NCI-H1092 (cell line): Measurements from ENCODE around the gene PRKCQ.

Source experiments
- DNase-seq: peaks from one replicate; lab custom pipeline; 2025; lab: John Stamatoyannopoulos, UW

PRKCQ gene

DNA sequence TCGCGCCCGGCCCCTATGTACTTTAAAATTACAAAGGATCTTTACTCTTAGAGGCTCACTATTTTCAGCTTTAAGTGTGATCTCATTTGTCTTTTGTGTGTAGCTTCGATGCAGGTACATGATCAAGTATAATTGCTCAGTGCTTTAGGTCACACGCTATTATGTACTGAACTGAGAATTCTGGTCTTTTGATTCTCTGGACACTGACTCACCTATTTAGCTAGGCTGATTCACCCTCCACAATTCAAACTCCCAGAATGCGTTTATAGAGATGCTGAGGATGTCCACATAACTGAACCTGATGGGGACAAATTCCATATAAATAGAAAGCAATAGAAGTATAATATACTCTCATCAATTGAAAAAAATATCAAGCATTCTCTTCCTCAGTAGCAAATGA is 57.8 kb downstream of the PRKCQ start:
- no peak for DNase-seq

DNA sequence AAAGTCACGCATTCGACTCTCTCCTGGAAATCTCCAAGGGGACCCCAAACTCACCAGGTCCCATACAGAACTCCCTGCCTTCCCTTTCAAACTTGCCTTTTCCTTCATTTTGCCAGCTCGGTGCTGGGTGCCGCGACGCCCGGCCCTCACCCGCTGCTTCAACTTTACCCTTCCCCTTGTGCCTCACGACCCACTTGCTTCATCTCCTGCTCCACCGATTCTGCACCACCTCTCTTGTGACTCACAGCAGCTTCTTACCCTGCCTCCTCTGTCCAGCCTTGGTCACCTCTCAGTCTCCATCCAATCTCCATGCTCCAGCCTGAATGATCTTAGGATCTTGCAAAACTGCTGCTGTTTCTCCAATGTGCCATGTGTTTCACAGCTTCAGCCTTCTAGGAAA is 59.9 kb downstream of the PRKCQ start:
- DNase-seq: no peak

DNA sequence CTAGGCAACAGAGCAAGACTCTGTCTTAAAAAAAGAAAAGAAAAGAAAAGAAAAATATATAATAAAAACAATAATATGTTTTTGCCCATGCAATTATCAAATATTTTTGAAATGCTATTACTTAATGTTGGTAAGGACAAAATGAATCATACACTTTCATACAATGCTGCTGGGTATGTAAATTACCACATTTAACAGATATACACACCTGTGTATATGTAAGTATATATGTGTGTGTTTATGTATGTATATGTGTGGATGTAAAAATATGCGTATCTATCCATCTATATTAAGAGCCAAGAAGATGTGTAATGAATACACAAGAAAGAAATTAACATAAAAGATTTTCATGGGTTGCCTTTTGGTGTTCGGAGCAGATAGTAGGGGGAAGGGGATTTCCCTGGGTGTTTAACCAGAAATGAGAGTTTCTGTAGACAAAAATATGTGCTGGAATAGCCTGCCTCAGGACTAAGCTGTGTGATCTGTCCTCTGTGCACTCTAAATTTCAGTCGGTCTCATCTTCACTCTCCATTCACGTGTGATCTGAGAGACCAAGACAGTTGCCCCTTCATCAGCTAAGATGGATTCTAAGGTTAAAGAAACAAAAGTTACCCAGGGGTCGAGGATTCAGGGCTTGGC is 61.2 kb downstream of the PRKCQ start:
- DNase-seq: no peak

DNA sequence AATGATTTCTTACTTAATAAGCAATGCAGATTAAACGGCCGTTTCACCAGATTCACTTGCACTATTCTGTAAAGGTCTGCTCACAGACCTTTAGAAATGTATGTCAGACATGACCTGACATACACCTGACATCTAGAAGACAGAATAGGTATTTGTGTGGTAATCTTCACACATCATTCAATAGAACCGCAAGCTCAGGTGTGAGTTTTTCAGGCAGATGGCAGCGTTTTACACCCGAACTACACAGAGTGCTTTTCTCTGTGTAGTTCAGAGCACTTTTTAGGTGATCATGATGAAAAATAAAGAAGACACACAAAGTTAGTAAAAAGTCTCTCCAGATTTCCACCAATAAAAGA is 63.2 kb downstream of the PRKCQ start:
- DNase-seq: no peak

DNA sequence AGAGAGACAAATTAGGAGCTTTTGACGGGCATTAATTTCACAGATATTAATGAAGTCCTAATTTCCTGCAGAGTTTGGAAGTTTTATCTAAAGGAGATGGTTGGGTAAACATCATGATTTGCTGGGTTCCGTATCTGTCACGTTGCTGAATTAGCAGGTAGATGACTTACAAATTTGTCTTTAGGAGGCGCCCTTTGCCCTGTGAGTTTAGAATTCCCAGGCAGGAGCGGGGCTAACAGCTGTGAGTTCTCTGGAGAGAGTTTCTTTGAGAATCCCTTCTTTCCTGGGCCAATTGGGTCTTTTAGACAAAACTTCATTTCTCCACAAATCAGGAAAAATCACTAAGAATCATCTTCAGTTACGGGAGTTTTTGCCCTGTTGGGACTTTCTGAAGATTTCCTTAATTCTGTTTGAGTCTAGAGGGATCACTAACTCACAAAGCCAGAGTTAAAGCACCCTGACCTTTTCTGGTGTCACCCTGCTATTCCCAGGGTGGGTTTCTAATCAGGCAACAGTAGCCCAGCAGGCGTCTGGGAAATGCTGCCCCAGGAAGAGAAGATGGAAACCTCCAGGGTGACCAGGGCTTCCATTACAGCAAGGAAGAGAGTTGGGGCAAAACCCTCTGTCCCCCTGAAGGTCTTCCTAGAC is 63.7 kb downstream of the PRKCQ start:
- no peak for DNase-seq

DNA sequence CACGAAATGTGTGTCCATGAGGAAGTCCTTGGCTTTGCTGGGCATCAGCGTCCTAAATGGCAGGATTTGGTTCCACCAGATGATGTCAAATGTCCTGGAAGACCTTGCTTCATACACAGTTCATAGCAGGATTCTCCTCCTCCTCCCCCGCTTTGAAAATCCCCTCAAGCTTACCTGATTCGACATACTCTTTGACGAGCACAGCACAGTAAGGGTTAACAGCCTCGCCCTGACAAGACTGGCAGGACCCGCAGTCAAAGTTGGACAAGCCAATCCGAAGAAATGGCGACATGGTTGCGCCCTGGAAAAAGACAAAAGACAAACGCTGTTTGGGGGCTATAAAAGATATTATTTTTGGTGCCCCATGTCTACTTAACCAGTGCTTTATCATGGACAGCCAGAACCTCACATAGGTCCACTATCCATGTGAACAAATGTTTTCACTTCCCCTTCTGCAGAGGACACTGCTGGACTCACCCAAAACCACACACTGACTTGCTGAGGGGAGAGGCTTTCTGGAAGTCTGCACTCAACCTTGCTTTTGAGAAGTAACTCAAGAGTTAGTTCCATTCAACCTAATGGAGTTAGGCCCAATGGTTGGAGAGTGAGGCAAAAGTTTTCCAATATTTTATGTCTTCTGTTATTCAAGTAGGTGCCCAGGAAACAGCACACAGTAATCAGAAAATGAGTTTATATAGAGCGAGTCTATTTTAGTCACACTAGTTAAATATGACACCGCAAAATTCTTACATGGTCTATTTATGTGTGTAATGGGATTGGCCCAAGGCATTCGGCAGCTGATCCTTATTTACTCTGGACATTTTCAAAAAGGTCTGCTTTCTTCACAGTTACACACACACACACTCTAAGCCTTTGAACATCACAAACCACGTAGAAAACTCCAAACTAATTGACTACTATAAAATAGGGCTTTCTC is 65.0 kb downstream of the PRKCQ start:
- DNase-seq: no peak

DNA sequence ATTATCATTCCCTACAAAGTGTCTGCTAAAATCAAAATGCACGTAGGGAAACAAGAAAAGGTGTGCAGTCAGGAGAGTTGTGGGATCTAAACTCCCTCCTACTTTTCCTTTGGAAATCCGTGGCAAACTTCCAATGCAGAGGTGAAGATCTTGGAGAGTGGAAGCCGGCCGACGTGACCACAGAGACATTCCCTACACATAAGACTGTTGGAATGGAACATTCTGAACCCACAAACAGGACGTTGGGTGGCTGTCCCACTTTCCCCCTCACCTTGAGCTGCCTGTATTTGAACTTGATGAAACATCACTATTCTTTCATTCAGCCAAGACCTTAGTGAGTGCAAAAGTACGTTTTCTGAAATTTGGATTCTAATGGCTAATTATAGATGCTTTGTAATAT is 65.9 kb downstream of the PRKCQ start:
- no peak for DNase-seq

DNA sequence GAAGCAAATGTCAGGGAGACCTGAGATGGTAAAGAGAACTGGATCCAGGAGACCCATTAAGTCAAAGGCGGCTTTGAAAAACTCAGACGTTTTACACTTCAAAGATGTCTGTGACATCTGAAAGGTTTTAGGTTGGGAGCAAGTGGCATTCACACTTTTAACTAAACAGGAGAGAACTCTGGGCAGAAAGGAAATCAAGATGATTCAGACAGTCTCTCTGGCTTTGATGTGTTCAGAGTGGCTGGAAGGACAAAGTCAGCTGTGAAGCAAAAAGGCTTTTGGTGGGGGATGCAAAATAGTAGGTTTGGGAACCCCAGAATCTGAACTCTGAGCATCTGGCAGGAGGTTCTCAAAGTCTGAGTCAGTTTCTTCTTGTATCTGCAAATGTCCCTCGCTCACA is 66.6 kb downstream of the PRKCQ start:
- no peak for DNase-seq

DNA sequence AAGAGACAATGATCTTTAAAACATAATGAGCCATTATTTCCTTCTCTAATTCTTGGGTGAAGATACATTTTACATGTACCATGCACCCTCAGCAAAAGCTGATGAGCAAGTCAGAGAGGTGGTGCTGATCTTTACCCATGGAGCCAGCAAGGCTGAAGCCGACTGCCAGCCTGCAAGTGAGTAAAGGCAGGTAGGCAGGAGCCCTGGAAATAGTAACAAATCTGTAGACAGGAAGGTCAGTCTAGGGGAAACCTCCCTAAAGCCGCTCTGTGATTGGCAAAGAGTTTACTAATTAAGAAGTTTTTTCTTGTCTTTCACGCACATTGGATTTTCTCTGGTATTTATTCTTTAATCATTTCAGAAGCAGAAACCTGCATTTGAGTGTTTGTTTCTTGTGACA is 67.9 kb downstream of the PRKCQ start:
- no peak for DNase-seq

DNA sequence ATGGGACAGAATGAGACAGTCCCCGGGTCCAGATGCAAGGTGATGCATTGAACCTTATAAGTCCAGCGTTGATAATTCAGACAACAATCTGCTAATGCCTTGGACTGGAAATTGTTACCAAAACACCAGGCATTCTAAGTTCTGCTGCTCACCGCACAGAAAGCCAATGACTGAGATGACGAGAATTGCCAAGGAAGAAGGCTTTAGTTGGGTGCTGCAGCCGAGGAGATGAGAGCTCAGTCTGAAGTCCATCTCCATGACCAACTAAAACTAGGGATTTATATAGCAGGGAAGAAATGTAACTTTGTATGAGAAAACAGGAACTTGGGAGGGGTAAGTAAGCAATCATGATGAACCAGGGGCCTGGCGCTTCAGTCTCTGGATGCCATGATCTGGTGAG is 68.7 kb downstream of the PRKCQ start:
- DNase-seq: no peak

DNA sequence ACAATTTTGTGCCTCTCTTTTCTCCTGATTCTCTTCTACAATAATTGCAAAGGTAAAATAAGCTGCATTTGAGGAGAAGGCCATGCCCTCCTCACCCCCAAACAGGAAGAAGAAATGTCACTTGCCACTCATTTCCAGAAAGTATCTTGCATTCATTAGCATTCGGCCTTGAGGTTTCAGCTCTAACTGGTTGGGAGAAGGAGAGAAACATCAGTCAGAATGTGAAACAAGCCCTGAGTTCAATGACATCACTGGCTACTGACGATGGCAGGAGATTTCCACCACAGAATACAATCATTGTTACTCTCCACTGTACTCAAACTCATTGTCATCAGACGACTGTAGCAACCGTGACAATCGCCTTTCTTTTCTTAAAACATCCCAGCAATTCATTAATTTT is 72.8 kb downstream of the PRKCQ start:
- DNase-seq: no peak

DNA sequence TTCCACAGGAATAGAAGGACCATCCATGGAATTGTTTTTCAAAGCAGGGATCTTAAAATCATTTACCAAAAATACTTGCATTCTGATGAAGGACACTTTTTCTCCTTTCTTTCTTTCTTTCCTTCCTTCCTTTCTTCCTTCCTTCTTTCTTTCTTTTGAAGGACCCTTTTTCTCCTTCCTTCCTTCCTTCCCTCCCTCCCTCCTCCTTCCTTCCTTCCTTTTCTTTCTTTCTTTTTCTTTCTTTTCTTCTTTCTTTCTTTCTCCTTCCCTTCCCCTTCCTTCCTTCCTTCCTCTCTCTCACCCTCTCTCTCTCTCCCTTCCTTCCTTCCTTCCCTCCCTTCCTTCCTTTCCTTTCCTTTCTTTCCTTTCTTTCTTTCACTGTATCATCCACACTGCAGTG is 74.8 kb downstream of the PRKCQ start:
- no peak for DNase-seq

DNA sequence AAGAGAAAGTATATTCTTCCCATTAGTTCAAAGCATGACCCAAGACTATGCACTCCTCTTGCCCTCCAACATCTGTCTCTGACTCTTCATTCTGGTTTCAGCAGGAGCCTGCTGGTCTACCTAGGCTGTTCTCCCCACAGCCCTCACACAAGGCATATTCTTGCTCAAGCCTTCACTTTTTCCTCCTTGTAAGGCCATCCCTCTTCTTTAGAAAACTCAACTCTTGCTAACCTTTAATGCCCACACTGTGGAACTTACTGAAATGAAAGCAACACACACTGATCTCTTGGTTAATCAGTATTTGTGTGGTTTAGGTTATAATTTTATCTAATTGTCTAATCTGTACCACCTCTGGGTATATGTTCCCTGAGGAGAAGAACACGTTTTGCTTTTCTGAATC is 75.8 kb downstream of the PRKCQ start:
- DNase-seq: no peak

DNA sequence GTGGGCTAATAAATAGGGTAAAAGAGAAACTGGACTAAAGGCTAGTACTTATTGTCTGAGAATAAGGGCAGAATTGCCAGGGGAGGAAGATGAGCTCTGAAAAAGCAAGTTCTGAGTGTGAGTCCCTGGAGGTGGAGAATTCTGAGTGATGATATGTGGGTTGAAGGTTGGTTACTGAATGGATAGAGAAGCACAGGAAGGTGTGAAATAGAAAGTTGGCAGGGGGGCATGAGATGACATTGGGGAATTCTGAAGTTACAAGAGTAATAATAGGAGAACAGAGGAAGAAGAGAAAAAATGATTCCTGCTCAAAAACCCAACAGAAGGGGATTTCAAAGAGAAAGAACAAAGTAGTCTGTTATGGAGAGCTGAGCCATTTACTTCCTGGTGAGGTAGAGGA is 76.9 kb downstream of the PRKCQ start:
- no peak for DNase-seq

DNA sequence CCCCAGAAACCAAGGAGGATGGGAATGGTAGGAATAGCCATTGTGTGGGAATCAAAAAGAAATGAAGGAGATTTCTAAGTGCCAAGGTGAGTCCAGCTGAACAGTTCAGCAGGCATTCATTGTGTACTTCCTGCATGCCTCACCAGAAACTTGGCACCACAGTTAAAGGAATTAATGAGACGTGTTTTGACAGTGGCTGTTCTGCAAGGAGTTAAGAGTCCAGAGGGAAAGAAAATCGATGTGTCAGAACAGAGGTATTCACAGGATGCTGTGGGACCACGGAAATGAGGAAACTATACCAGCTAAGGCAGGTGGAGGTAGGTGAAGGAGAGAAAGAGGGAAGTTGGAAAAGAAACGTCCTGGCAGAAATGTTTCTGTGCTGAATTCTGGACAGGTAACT is 78.1 kb downstream of the PRKCQ start:
- DNase-seq: no peak

DNA sequence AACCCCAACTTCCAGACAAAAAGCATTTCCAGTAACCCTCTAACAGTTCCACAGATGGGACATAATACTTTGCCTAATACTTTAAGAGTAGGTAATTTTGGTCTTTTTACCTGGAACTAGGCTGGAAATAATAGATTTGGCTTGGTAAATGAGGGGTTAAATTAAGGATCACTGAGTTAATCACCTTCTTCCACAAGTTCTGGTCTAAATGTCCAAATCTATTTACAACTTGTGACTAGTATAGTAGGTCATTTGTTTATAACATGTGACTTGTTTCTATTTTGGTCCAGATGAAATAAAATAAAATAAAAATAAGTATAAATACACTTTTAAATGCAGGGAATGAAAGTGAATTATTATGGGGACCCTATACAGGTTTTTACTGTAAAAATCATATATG is 80.1 kb downstream of the PRKCQ start:
- DNase-seq: no peak

DNA sequence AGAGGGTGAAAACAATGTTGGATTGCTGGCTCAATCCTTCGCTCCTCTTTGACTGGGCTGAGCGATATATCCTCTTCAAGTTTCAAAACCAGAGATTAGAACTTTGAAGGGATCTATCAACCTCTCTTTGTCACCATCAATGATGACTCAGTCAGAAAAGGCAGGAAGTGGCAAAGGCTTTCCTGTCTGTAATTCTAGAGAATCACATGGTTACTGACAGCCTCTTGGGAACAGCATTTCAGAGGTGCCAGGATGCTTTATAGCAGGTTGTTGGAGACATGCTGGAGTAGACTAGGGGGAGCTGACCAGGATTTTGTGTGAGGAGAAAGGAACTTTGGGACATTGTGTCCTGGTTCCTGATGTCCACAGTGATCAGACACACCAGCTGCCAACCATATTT is 81.3 kb downstream of the PRKCQ start:
- no peak for DNase-seq

DNA sequence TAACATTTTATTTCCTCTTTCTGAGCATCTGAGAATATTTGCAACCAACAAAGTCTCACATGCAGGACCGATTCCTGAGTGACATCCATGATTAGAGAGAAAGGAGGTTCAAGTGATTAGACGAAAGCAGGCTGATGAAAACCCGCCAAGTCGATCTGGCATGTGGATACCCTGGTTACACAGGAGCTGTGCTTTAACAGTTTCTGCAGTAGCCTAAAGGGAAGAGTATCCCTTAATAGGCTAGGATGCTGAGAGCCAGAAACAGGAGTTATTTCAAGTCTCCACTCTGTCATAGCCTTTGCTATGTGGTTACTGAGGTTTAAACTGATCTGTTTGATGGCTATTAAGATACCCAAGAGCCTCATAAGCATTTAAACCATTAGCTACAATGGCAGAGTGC is 82.5 kb downstream of the PRKCQ start:
- DNase-seq: no peak

DNA sequence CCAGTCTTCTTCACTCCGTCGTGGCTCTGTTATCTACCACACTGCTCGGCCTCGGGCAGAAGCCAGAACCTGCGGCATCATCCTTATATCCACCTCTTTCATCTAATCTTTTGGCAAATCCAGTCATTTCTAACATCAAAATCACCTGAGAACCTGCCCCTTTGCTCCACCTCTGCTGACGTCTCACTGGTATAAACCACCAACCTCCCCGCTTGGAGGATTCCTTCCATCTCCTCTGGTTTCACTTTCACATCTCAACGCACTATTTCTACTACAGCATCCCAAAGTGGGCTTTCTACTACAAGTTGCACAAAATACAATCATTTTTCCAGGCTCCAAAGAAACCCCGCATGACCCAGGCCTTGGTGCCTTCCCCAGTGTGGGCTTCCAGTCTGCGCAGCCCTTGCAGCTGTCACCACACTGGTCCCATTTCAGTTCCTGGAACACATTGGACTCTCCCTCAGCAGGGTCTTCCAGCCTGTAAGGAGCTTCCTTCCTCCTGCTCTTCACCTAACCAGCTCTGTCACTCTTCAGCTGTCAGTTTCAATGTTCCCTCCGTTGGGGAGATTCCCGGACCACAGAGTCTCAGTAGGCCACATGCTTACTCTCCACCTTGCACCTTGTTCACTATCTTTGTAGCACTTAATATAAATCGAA is 85.0 kb downstream of the PRKCQ start:
- no peak for DNase-seq

DNA sequence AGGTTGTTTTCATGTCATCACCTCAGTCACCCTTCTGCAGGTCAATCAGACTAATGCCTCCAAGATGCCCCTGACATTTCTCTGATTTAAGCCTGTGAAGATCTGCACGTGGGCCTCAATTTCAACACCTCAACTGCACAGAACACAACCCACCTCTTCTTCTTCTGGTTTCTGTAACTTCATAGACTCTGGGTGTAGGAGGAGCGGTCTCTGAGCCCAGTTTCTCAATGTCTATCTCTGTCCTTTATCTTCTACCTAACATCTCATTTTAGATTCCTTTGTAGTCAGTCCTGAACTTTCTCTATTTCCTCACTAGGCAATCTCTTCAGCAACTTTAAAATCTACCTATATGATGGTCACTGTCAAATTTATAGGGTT is 85.6 kb downstream of the PRKCQ start:
- DNase-seq: no peak

DNA sequence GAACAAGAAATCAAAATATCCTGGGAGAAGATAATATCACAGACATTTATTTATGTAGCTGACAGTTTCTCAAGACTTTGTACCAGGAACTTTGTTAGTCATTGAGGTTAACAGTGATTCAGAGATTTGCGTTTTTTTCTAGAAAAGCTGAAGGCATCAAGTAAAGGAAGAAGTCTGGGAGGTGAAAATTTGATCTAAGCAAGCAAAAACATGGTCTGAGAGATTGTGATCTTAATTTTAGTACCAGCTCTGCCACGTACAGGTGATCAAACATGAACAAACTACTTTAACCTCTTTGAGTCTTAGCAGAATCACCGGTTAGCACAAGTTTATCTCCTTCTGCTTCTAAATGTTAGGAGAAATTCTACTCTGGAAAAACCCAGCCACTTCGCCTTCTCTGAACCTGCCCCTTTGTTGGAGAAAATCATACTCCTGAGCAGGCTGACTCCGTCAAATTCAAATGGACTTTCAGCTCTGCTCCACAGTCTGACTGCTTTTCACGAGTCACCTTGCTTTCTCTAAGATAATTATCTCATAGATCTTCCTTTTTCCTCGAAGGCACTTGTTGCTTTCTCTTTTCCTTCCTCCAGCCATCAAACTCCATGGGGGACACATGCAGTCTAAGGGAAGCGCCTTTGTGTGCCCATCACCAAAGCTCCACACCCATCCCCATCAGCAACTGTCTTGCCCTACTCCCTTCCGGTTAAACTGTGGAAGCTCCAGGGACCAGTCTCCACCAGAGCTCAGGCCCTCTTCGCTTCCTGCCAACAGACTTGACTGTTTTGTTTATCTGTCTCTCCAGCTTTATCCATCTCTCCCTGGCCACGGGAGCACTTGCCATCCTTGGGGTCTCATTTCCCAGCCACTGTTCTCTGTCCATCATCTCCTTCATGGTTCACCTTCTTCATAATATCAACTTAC is 86.3 kb downstream of the PRKCQ start:
- DNase-seq: no peak

DNA sequence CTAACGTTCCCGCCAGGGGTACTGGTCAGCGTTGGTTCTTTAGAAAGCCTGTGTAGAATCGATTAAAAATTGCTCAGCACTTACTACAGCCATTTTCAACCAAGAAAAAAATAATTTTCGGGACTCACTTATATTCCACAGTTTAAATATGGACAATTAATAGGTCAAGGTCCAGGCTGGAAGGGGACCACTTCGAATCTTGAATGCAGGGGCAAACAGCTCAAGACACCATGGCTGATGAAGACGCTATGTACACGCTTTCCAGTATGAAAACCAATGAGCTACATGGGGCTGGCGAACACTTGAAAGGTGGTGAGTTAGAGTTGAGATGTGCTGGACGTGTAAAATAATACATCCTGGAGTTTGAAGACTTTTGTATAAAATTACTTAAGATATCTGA is 87.2 kb downstream of the PRKCQ start:
- DNase-seq: no peak
